ENCODE results near the gene RARRES1.

Gene RARRES1

GRCh38 chr3:158685159-158685558, 47.1 kb downstream of the RARRES1 start:
- DNase-seq (ENCODE audit: low read depth), result no peak

GRCh38 chr3:158683230-158683962, 48.9 kb downstream of the RARRES1 start:
- DNase-seq (ENCODE audit: low read depth), result peak; percentile 53

GRCh38 chr3:158680861-158681260, 51.4 kb downstream of the RARRES1 start:
- DNase-seq (ENCODE audit: low read depth), result no peak

GRCh38 chr3:158679547-158680000, 52.7 kb downstream of the RARRES1 start:
- DNase-seq (ENCODE audit: low read depth), result no peak

GRCh38 chr3:158678687-158679086, 53.6 kb downstream of the RARRES1 start:
- DNase-seq (ENCODE audit: low read depth), result no peak

- DNase-seq (ENCODE audit: low read depth), result peak; percentile 73
These were observed 59.8 kb downstream of the RARRES1 start, which contains the start of gene LXN for GRCh38 chr3:158672215-158673176. Gene LXN, minus strand, starts transcription at chr3:158672648. Its CDS starts 170 bp downstream, at chr3:158672478.

GRCh38 chr3:158671821-158672214, 60.4 kb downstream of the RARRES1 start:
- no peak for DNase-seq (ENCODE audit: low read depth)

GRCh38 chr3:158668506-158668905, 63.8 kb downstream of the RARRES1 start:
- peak; percentile 63 for DNase-seq (ENCODE audit: low read depth)

GRCh38 chr3:158666416-158666815, 65.8 kb downstream of the RARRES1 start:
- no peak for DNase-seq (ENCODE audit: low read depth)

GRCh38 chr3:158663832-158664231, 68.4 kb downstream of the RARRES1 start:
- DNase-seq (ENCODE audit: low read depth), result no peak

GRCh38 chr3:158663246-158663645, 69.0 kb downstream of the RARRES1 start:
- DNase-seq (ENCODE audit: low read depth), result no peak

- DNase-seq (ENCODE audit: low read depth), result no peak
These were observed 71.5 kb downstream of the RARRES1 start for GRCh38 chr3:158660711-158661110.

- peak; percentile 72 for DNase-seq (ENCODE audit: low read depth)
These were observed 72.6 kb downstream of the RARRES1 start for GRCh38 chr3:158659454-158660237.

GRCh38 chr3:158658889-158659288, 73.4 kb downstream of the RARRES1 start:
- DNase-seq (ENCODE audit: low read depth), result no peak

GRCh38 chr3:158652463-158652862, 79.8 kb downstream of the RARRES1 start:
- DNase-seq (ENCODE audit: low read depth), result no peak

GRCh38 chr3:158651192-158651591, 81.1 kb downstream of the RARRES1 start:
- no peak for DNase-seq (ENCODE audit: low read depth)

GRCh38 chr3:158649791-158650190, 82.5 kb downstream of the RARRES1 start:
- no peak for DNase-seq (ENCODE audit: low read depth)

Measured in fibroblast of gingiva (primary cell).